Right forelimb (tissue), 1 donor: ENCODE measurements around the gene AP3S2.
"Not testable (repeated sequence)": the region's sequence is repeated elsewhere in the genome, so short reads cannot be mapped to it uniquely, and the experiment has no call there.

ENCODE experiments used
- DNase-seq: peaks from one replicate; pipeline ENCODE4 v3.0.0-alpha.2; 2018

Gene AP3S2

GRCh38 chr15:89903015-89903857, 9.4 kb upstream of the AP3S2 start:
- DNase-seq: no peak

- DNase-seq: no peak
These were observed 7.1 kb upstream of the AP3S2 start for GRCh38 chr15:89900849-89901248.

DNA sequence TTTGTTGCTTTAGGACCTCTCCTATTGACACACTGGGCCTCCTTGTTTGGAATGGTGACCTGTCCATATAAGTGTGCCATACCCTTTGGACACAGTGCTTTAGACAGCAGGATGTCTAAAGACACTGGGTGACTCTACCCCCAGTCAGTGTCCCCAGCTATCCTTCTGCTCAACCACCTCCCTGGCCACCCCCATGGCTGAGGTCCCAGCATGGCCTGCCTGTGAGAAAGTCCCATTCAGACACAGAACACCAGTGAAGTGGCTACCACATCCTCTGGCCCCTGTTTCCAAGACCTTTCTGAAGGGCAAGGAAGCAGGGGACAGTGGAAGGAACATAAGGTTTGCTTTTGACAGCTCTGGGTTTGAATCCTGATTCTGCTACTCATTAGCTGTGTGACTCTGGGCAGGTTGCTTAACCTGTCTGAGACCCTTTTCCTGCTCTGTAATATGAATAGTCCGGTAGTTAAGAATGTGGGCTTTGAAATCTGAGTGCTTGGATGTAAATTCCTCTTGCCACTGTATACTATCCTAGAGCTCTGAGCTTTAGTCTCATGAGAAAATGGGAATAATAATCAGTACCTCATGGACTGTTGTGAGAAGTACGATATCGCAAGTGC, 6.3 kb upstream of the AP3S2 start:
- no peak for DNase-seq

GRCh38 chr15:89899295-89899945, 5.6 kb upstream of the AP3S2 start:
- DNase-seq: no peak

DNA sequence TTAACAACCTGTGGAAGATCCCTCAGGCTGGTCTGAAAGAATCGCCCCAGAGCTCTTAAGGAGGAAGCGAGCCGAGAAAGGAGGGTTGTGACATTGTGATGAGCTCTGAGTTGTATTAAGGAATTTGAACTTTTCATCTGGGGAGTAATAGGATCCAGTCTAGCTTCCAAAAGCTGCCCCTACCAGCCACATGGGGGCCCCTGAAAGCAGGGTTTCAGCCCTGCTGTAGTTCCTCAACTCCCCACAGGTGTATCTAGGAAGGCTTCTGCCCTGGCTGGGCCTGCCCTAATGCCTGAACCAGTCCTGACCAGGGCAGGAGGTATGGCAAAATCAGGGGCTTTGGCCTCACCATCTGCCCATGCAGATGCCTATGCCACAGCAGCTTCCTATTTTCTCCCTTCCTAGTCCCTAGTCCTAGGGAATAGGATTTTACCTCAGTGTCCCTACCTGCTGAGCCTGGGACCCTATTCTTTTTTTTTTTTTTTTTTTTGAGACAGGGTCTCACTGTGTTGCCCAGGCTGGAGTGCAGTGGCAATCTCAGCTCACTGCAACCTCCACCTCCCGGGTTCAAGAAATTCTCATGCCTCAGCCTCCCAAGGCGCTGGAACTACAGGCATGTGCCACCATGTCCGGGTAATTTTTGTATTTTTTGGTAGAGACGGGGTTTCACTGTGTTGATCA, 5.0 kb upstream of the AP3S2 start:
- DNase-seq: no peak

DNA sequence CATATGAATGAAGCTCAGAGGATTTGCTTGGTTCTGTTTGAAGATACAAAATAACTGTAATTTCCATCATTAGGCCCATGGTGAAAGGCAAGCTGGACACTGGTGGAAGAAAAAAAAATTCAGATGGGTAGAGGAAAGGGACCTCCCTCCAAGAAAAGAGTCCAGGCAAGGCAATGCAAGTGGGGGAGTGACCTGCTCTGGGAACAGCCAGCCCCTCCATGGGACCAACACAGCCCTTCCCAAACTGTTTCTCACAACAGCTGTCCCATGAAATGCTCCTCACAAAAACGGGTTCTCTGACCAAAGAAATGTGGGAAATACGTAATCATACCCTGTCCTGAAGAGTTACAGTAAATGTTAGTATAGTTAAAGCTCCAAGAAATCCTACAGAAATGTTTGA, 4.4 kb upstream of the AP3S2 start:
- no peak for DNase-seq

DNA sequence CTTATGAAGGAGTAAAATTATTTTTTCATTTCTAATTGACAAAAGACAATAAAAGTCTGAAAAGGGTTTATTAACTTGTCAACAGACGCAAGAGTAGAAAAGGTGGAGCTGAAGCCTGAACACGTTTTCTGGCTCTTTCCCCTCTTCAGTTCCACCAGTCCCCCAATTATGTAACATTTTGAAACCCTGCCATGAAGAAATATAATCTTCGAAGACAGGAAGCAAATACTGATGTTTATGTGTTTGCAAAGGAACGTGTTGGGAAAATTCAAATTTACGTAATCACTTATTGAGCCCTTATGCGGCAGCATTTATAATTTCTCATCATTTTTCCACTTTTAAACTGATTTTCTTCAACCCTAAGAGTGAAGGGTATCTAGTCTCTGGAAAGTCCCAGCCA, 767 bp downstream of the AP3S2 start:
- DNase-seq: no peak

DNA sequence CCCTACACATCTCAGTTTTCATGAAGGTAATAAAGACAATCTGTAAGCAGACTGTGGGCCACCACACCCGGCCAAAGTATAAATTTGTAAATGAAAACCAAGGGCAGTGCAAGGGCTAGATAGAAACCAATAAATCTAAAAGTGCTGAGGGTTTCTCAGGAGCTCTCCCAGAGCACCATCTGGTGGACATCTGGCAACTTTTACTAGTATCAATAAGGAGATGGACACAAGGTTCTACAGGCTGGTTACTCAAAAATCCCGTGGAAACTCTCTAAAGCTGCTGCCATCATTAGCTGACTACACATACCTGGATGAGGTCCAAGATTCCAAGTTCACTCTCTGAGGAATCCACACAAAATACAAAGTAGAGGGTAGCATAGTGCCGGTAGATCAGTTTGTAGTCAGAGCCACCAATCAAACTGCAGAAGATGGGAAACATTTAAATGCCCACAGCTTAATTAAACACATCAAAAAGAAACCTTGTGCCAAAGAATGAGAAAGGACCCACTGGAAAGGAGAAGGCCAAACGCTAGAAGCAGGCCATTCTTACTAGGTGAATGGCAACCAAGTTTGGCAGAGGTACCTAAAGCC, 5.5 kb downstream of the AP3S2 start:
- DNase-seq: no peak

GRCh38 chr15:89885611-89886010, 8.2 kb downstream of the AP3S2 start:
- no peak for DNase-seq

DNA sequence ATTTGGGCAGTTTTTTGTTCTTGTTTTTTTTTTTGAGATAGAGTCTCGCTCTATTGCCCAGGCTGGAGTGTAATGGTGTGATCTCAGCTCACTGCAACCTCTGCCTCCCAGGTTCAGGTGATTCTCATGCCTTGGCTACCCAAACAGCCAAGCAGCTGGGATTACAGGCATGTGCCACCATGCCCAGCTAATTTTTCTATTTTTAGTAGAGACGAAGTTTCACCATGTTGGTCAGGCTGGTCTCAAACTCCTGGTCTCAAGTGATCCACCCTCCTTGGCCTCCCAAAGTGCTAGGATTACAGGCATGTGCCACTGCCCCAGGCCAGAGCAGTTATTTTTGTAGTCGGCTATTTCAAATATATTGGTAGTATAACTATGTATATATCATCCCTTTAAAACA, 8.6 kb downstream of the AP3S2 start:
- DNase-seq: not testable (repeated sequence)

DNA sequence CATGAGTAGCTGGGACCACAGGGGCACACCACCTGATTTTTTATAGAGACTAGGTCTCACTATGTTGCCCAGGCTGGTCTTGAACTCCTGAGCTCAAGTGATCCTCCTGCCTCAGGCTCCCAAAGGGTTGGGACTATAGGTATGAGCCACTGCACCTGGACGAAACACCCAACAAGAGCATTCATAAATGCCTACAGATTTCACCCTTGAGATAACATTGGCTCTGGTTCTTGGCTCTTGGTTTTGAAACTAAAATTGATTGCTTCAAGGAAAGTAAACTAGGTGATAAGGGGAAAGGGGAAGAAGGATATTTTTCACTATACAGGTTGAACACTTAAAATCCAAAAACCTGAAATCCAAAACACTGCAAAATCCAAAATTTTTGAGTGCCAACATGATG, 10.3 kb downstream of the AP3S2 start:
- DNase-seq: no peak

GRCh38 chr15:89880727-89881126, 13.1 kb downstream of the AP3S2 start:
- DNase-seq: no peak

DNA sequence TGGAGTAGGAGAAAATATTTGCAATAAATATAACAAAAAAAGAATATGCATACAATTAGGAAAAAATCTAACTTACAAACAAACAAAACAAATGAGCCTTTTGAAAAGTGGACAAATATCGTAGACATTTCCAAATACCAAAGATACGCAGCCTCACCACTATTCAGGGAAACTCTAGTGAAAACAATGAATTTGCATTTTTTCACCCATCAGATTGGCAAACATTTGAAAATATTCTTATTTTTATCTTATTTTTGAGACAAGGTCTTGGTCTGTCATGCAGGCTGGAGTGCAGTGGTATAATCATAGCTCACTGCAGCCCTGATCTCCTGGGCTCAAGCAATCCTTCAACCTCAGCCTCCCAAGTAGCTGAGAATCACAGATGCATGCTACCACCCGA, 15.5 kb downstream of the AP3S2 start:
- DNase-seq: no peak

DNA sequence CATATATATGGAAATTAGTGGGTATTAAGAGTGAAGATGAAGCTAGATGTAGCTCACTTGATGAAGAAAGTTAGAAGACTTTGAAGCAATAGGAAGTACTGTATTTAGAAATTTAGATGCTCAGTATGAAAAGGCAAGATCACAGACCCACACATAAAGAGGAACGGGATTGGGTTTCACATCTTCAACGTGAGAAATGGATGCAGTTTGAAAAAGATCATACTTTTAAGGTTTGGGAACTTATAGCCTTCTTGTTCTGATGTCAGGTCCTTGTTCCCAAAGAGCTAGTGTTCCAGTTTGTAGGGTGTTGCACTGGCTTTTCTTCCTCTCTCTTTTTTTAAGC, 16.7 kb downstream of the AP3S2 start:
- DNase-seq: no peak

DNA sequence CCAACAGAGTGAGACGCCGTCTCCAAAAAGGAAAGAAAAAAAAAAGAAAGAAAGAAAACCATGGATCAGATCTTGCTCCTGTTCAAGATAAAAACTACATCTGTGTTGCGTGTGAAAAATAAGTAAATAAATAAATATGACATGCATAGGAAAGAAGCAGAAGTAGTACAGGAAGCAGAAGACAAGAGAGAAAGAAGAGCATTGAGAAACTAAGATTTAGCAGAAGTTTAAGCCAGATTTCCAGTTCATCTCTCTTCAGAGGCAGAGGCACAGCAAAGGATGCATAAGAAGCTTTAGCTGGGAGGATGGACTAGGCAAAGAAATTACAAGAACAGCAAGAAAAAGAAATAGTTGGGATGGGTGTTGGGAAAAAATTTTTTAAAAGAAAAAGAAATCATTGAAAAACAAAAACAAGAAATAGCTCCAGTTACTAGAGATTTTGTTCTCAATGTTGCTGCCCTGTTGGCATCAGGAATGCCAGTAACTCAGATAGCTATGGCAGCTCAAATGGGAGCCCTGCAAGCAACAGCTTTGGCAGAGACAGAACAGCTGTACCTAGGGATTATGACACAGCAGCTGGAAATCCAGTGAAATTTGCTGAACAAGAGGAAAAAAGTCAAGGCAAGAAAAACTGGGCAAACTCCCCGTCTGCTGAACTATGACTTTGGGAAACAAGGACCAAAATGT, 17.3 kb downstream of the AP3S2 start:
- DNase-seq: no peak

DNA sequence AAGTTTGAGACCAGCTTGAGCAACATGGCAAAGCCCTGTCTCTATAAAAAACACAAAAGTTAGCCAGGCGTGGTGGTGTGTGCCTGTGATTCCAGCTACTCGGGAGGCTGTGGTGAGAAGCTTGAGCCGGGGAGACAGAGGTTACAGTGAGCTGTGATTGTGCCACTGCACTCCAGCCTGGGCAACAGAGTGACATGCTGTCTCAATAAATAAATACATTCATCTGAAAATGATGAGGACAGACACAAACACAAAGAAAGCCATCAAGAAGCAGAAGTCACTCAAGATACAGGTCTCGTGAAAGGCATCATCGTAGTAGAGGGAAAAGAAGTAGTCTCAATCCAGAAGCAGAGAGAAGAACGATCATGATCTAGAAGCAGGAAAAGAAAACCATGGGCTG, 18.1 kb downstream of the AP3S2 start:
- no peak for DNase-seq

DNA sequence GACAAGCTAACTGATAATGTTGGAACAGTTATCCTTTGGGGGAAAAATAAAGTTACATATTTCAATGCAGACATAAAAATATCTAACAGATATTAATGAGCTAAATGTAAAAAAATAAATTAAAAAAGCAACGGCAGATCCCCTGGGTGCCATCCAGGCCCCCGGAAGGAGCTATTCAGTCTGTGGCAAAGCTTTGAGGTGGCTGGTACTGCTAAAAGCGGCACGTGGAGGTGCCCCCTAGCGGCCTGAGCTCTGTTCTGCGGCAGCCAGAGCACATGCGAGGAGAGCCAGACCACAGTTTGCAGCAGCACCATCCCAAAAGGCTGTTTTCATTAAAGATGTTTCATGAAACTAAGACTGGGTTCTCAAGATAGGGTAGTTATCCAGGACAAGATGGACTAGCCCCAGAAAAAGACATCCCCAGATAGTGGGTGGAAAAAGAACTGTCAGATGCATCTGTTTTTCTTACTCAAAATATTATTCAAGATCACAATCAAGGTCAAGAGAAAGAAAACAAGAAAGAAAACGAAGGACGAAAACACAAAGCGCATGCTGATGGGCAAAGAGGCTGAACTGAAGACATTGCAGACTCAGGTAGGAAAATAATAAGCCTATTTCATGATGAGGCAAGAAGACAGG, 18.7 kb downstream of the AP3S2 start:
- peak; percentile 81 for DNase-seq

- no peak for DNase-seq
These were observed 23.0 kb downstream of the AP3S2 start for GRCh38 chr15:89870688-89871288.

DNA sequence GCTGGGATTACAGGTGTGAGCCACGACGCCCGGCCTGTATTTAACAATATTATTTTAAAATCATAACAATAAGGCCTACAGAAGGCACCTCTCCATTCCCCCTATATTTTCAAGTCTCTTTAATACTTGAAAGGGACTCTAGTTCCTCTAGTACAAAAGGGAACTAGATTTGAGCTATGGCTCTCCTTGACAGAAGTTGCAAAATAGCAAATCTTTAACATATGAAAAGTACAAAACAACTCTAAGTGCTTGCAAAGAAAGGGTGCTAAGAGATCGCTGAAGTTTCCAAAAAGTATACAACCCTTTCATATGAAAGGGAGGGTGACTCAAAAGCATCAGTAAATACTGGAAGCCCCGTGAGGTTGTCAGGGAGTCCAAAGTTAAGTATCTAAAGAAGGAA, 23.8 kb downstream of the AP3S2 start:
- no peak for DNase-seq

DNA sequence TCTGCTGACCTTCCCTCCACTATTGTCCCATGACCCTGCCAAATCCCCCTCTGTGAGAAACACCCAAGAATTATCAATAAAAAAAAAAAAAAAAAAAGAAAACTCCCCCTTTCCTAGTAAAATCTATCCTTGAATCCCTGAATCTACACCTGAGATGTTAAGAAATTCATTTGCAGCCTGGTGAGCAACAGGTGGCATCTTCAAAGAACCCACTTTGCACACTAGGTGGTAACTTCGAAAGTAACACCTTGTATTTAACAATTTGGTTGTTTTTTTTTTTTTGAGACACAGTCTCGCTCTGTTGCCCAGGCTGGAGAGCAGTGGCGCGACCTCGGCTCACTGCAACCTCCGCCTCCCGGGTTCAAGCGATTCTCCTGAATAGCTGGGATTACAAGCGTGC, 24.3 kb downstream of the AP3S2 start:
- DNase-seq: not testable (repeated sequence)

DNA sequence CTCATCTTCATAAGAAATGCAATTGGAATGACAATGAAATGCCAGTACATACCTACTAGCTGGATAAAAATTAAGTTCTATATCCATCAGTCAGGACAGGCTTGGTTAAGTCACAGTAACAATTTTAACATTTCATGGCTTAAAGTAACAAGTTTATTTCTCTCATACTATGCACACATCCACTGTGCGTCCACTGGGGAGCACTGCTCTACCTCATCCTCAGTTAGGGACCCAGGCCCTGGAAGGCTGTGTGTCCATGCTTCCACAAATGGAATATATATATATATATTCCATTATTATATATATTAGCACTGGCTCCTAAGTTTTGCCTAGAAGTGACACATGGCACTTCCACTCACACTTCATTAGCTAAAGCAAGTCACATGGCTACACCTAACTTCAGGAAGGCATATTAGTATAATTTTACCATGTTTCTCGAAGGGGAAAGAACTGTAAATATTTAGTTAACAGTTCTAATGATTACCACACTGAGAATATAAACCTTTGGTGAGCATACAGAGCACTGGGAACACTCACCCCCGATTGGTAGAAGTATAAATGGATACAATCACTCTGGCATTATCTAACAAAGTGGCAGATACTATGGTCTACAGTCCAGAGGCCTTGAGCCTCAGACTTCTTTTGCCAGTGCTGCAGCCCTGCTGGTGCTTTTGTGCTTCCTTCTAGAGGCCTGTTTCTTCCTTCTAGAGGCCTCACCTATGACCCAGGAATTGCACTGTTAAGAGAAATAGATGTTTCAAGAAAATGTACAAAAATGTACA, 28.6 kb downstream of the AP3S2 start:
- no peak for DNase-seq
